GM12875 (cell line): ENCODE results near the gene ZCCHC18.
"Not testable (repeated sequence)": the region's sequence is repeated elsewhere in the genome, so short reads cannot be mapped to it uniquely, and the experiment has no call there.

Source experiments
- H3K4me3 ChIP-seq: one replicate; pipeline ENCODE4 v1.5.1; 2011; ENCODE audit warnings: low read depth, low read length, control low read depth
- CTCF ChIP-seq: IDR thresholded peaks from 2 replicates; pipeline ENCODE4 v1.5.1; 2011; ENCODE audit warnings: low read depth, mild to moderate bottlenecking, control low read depth, inconsistent platforms, low read length, moderate library complexity, borderline replicate concordance; ENCODE audit not compliant: insufficient read depth

ZCCHC18 gene

DNA sequence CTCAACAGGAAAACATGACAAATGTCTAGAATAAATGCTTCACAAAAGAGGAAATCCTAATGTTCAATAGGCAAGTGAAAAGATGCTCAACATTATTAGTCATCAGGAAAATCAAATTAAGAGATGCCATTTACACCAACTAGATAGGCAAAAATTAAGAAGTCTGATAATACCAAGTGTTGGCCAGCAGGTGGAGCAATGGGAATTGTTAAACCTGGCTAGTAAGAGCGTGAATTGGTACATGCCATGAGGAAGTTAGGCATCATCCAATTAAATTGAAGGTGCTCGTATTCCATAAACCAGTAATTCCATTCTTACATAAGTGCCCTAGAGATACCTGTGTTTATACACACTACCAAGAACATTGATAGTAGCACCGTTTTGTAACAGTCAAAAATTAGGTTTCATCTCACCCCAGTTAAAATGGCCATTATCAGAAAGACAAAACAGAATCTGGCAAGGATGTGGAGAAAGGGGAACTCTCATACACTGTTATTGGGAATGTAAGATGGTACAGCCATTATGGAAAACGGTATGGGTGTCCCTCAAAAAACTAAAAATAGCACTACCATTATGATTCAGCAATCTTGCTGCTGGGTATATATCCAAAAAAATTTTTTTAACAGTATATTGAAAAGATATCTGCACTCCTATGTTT lies 14.0 kb upstream of the ZCCHC18 start:
- TF ChIP-seq CTCF = peak; percentile 61; the same call in 1 of the 2 replicates
- no peak overlapping the region for H3K4me3 ChIP-seq

DNA sequence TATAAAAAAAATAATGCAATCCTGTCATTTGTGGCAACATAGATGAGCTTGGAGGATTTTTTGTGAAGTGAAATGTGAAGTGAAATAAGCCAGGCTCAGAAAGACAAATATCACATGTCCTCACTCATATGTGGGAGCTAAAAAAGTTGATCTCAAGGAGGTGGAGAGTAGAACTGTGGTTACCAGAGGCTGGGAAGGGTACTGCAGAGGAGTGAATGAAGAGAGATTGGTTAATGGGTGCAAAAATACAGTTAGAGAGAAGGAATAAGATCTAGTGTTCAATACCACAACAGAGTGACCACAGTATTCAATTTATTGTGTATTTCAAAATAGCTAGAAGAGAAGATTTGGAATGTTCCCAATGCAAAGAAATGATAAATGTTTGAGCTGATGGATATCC lies 13.4 kb upstream of the ZCCHC18 start:
- 0 out of 2 replicates have a peak, but pooled peaks have one; percentile 3 for TF ChIP-seq CTCF
- no peak overlapping the region for H3K4me3 ChIP-seq

GRCh38 chrX:104104676-104105075 lies 7.6 kb upstream of the ZCCHC18 start:
- no peak overlapping the region for H3K4me3 ChIP-seq
- TF ChIP-seq CTCF = no peak

GRCh38 chrX:104105330-104106262 lies 6.7 kb upstream of the ZCCHC18 start:
- no peak overlapping the region for H3K4me3 ChIP-seq
- no peak for TF ChIP-seq CTCF

DNA sequence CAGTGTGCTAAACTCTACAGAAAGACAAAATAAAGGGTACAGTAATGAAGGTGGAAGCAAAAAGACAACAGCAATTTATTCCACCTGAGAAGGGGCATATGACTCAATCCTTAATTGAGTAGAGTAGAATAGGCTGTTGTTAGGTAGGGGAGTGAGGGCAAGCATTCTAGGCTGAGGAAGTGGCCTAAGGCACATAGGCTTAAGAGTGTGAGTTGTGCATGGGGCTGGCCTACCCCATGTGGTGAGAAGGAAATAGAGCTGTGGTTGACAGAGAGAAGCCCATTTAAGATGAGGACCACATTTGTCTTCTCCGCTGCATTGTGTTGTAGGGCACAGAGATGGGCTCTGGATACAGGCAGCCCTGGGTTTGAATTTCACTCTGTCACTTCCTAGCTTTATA lies 3.4 kb upstream of the ZCCHC18 start:
- no peak overlapping the region for H3K4me3 ChIP-seq
- TF ChIP-seq CTCF = no peak

DNA sequence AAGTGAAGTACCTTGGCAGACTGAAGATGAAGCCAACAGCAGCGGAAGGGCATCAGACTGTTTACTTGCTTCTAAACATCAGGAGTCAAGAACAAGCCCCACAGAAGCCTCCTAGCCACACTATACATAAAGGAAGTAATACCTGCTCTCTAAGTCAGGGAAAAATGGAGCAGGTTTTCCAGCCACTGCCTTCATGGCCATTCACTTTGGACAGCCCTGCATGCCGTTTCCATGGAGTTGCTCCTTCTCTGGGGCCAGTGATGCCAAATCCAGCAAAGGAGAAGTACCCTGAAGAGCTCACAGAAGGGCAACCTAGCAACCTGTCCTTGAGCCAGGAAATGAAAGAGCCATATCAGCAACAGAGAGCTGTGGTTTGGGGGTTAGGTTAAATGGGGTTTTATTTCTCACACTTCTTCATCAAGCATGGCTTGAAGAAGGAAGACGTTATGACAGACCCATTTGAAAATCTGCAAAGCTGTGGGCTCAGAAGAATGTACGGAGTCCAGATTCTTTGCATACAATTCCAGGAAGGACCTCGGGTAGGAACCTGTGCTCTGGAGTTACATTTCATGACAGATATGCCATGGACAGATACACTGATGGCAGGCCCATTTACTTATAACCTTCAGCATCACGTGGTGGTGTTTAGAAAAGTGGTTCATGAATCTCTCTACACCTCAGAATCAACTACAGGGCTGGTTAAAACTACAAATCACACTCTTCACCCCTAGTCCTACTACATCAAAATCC lies 1.7 kb upstream of the ZCCHC18 start:
- not testable (repeated sequence) for H3K4me3 ChIP-seq

DNA sequence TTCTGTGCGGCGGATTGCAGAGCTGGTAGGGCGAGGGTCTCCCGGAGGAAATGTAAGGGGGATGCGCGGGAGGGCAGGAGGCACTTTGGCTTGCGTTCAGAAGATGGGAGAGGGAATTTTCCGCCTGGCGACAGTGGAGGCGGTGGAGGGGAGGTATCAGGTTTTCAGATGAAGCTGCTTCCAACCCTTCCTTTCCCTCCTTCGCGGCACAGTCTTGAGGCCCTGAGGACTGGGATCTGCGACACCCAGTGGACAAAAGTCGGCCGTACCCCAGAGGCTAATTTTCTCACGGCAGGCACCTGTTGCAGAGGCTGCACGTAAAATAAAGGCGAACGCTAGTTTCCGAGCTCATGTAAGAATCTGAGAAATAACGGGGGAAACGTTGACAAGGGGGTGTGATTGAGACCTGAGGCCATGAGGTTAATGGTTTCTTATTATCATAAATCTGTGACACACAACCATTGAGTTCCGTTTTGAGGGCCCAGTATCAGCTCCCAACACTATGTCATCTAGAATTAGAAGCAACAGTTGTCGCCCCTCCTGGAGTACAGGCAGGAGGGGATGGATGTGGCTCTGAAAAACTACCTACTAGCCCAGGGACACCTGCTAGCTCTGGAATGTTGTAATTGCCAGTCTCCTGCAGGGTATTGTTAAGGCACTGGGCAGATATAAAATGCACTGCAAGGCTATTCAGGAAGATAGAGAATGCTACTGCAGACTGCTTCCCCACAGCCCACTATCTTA lies 1.1 kb downstream of the ZCCHC18 start:
- peak overlapping the region; percentile 67 for H3K4me3 ChIP-seq
- TF ChIP-seq CTCF = peak; percentile 38; the same call in 1 of the 2 replicates
